ENCODE measurements around the gene OLAH. TPM values are rescaled to one million over a fixed set of nuclear protein-coding genes. Genes with fewer than 3 reads are reported as not detected.
"Not testable (repeated sequence)": the region's sequence is repeated elsewhere in the genome, so short reads cannot be mapped to it uniquely, and the experiment has no call there.

OLAH gene
- not detected for total RNA-seq
- long read RNA-seq, result 0 reads

GRCh38 chr10:15043674-15044073 lies at the start of gene OLAH:
TSS of gene OLAH (plus strand) at chr10:15043943. CDS start at chr10:15047289, 3,346 bp downstream.
- intact Hi-C loops (cut with DNase I), result no loop called here

DNA sequence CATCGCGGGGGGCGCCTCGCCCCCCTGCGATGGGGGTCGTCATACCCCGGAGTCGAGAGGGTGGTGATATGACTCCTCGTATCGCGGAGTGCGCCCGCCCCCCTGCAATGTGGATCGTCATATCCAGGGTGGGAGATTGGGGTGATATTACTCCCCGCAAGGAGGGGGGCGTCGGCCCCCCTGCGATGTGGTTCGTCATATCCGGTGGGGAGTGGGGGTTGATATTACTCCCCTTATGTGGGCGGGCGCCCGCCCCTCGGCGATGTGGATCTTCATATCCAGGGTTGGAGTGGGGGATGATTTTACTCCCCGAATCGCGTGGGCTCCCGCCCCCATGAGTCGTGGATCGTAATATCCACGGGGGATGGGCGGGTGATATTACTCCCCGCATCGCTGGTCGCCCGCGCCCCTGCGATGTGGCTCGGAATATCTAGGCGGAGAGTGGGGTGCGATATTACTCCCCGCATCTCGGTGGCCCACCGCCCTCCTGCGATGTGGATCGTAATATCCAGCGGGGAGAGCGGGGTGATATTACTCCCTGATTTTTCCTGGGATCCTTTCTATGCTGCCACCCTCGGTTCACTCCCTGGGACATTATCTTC lies 47.7 kb upstream of the OLAH start:
- intact Hi-C loops (cut with DNase I), result no loop called here
- no peak for DNase-seq (ENCODE audit: low spot score)

More at GRCh38 chr10:15043674-15044073, at the start of gene OLAH:
- DNase-seq (ENCODE audit: low spot score), result no peak

GRCh38 chr10:15013530-15013929 lies 30.2 kb upstream of the OLAH start:
- intact Hi-C loops (cut with DNase I); DNase-seq (ENCODE audit: low spot score): not testable (repeated sequence)

- intact Hi-C loops (cut with DNase I), result no loop called here
- no peak for DNase-seq (ENCODE audit: low spot score)
Measured at GRCh38 chr10:15015451-15015850, 28.3 kb upstream of the OLAH start.

GRCh38 chr10:15020966-15021365 lies 22.8 kb upstream of the OLAH start:
- intact Hi-C loops (cut with DNase I); DNase-seq (ENCODE audit: low spot score): not testable (repeated sequence)

DNA sequence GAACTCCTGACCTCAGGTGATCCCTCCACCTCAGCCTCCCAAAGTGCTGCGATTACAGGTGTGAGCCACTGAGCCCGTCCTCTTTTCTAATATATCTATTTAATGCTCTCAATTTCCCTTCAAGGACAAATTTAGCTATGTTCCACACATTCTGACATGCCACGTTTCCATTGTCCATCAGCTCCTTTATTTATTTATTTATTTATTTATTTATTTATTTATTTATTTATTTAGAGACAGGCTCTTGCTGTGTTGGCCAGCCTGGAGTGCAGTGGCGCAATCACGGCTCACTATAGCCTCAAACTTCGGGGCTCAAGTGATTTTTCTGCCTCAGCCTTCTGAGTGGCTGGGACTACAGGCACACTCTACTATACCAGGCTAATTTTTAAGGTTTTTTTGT lies 20.7 kb upstream of the OLAH start:
- DNase-seq (ENCODE audit: low spot score); intact Hi-C loops (cut with DNase I): not testable (repeated sequence)

DNA sequence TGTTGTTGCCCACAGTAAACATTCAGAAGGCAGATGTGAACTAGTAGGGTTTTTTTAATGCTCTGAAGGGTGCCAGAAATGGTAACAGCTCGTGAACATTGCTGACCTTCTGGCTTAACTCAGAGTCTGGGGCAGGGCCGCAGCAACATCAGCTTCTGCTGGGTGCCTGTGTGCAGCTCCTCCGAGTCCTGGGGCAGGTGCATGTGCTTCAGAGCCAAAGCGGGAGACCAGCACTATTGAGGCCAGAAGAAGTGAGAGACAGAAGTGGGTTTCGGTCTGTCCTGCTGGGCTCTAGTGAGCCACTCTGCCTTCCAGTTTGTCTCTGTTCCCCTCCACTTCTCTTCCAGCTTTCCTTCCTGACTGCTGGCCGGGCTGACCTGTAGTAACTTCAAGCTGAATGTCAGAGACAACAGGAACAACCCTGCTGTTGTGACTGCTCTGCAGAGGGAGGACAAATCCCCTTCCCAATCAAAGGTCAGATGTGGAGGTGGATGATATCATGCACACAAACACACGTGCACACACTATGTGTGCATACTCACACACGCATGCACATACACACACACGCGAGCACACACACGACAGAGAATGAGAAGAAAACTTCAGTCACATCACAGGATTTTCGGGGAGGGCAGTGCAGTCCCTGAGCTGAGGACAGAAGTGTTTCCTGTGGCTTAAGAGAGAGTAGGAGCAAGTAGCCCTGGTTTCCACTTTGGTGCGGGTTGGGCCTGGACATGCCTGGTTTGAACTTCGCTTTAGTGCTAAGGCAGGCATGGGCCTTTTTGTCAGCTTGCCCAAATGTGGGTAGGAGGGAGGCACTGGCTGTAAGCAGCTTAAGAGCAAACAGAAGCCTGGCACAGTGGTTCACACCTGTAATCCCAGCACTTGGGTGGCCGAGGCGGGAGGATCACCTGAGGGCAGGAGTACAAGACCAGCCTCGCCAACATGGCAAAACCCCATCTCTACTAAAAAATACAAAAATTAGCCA lies 19.4 kb upstream of the OLAH start:
- DNase-seq (ENCODE audit: low spot score); intact Hi-C loops (cut with DNase I): not testable (repeated sequence)

DNA sequence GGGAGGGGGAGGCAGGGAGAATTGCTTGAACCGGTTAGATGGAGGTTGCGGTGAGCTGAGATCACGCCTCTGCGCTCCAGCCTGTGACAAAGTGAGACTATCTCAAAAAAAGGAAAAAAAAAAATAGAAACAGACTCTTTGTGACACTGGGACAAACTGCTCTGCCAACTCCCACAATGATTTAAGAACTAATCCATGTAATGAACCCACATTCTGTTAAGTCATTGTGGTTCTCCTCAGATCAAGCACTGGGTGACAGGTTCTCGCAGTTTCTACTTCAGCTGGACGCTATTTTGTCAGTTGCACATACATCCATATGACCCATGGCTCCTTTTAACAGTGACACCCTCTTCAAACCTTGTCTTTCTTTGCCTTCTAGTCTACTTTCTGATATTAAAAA lies 18.7 kb upstream of the OLAH start:
- DNase-seq (ENCODE audit: low spot score); intact Hi-C loops (cut with DNase I): not testable (repeated sequence)

DNA sequence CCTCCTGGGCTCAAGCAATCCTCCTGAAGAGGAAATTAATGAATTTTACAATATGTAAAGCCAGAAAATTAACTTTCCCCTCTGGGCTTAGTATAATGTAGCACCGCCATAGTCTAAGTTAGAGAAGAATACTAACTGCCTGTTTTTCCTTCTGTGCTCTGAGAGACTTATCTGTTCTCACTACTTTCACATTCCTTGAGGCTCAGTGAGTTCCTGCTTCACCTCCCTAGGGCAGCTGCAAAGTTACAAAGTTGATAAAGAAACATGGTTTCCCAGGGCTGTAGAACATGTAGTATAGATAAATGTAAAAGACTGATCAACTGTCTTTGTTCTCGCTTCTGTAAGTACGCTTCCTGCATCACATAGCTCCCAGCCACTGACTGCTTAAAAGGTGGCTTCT lies 16.0 kb upstream of the OLAH start:
- intact Hi-C loops (cut with DNase I), result no loop called here

DNA sequence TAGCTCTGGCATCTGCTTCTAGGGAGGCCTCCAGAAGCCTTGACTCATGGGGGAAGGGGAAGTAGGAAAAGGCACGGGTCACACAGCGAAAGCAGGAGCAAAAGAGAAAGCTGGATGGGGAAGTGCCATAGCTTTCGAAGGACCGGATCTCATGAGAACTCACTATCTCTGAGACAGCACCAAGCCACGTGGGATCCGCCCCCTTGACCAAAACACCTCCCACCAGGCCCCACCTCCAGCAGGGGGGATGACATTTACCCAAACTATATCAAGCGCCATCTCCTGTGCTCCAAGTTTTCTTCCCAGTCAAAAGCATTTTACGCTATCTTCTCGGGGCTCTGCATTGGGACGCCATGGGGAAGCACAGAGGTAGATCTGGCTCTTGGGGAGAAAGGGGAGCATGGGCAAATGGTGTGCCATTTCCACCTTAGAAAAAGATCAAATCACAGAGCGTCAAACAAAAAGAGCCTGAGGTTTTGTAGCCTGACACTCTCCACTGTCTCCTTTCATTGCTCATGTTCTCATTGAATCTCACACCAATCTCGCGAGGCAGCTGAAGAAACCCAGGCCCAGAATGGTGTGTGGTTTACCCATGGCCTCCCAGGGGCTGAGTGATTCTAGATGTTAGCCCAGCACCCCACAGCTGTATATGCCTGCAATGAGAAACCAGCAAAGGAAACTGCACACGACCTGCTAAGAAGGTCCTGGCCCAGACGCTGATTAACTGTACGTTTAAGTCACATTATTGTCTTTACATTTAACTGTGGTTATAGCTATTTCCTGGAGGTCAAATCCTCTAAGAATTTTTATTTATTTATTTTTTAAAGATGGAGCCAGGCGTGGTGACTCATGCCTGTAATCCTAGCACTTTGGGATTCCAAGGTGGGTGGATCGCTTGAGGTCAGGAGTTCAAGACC lies 8.1 kb upstream of the OLAH start:
- no peak for DNase-seq (ENCODE audit: low spot score)
- intact Hi-C loops (cut with DNase I), result no loop called here

More for the DNA sequence above, 16.0 kb upstream of the OLAH start:
- no peak for DNase-seq (ENCODE audit: low spot score)

DNA sequence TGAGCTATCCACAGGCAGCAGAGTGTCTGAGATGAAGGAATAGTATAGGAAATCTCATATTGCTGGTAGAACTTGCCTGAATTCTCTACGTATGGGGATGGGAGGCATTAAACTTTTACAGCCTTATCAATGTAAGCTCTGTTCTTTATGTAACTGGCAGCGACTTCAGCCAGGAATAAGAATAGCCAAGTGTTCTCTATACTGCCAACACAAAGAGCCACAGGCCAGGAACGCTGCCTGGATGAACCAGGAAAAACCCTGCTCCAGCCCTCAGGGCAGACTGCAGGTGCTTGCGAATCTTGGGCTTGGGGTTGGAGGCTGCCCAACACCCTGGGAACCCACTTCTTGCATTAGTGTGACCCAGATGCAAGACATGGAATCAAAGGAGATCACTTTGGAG lies 6.1 kb upstream of the OLAH start:
- intact Hi-C loops (cut with DNase I), result no loop called here
- DNase-seq (ENCODE audit: low spot score), result no peak

GRCh38 chr10:15038416-15038815 lies 5.3 kb upstream of the OLAH start:
- no peak for DNase-seq (ENCODE audit: low spot score)

GRCh38 chr10:15045380-15045779 lies 1.6 kb downstream of the OLAH start:
- no peak for DNase-seq (ENCODE audit: low spot score)
- intact Hi-C loops (cut with DNase I), result no loop called here

More at GRCh38 chr10:15038416-15038815, 5.3 kb upstream of the OLAH start:
- intact Hi-C loops (cut with DNase I), result no loop called here

DNA sequence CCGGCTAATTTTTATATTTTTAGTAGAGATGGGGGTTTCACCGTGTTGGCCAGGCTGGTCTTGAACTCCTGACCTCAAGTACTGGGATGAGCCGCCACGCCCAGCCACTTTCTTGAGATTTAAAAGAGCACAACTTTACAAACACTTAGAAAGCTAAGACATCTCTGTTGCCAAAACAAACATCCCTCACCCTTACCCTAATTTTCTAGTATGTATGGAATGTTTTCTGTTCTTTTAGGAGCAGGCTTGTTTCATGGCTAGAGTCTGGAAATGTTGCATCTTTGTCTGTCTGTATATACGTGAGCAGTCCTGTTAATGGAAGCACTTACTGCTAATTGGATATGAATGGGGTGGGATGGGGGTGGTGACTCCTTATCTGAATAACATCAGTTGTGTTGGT lies 2.9 kb downstream of the OLAH start:
- intact Hi-C loops (cut with DNase I), result no loop called here
- DNase-seq (ENCODE audit: low spot score), result no peak

DNA sequence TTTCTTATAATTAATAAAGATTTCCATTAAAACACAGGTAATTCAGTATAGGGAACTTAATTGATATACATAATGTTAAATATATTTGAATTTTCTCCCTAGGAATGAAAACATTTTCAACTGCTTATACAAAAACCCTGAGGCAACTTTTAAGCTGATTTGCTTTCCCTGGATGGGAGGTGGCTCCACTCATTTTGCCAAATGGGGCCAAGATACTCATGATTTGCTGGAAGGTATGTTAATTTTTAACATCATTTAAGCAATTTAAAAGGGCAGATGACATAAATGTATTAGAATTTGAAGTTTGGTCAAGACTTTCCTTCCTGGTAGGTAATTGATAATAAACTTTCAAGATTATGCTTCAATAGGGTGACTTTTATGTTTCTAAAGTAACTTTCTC lies 5.8 kb downstream of the OLAH start:
- intact Hi-C loops (cut with DNase I), result no loop called here
- no peak for DNase-seq (ENCODE audit: low spot score)

- intact Hi-C loops (cut with DNase I), result no loop called here
- no peak for DNase-seq (ENCODE audit: low spot score)
Measured at GRCh38 chr10:15052121-15052520, 8.4 kb downstream of the OLAH start.

DNA sequence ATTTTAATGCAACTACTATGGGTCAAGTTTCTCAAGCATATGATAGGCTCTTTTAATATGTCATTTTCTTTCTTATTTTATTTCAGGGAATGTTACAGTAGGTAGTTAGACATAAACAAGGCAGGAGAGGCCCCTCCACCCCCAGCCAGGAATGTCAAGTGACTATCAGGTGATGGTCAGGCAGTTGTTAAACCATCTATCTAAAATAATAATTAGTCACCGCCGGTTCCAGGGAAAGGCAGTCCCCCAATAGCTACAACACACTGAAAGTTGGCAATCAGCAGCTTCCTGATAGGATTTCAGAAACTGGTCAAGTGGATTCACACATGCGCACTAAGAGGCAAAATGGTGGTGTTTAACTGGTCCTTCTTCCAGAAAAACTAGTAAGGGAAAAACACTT lies 9.3 kb downstream of the OLAH start:
- intact Hi-C loops (cut with DNase I), result no loop called here

DNA sequence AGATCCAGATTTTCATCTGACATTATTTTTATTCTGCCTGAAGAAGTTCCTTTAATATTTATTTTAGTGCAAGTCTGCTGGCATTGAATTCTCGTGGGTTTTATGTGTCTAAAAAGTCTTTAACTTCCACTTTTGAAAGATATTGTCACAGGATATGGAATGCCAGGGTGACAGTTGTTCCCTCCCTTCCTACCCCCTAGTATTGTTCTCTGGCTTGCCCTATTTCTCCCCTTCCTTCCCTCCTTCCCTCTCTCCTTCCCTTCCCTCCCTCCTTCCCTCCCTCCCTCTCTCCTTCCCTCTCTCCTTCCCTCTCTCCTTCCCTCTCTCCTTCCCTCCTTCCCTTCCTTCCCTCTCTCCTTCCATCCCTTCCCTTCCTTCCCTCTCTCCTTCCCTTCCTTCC lies 14.9 kb downstream of the OLAH start:
- intact Hi-C loops (cut with DNase I), result no loop called here
- no peak for DNase-seq (ENCODE audit: low spot score)

More for the DNA sequence above, 9.3 kb downstream of the OLAH start:
- DNase-seq (ENCODE audit: low spot score), result no peak

- intact Hi-C loops (cut with DNase I), result no loop called here
- no peak for DNase-seq (ENCODE audit: low spot score)
Measured at GRCh38 chr10:15059914-15060313, 16.2 kb downstream of the OLAH start.

DNA sequence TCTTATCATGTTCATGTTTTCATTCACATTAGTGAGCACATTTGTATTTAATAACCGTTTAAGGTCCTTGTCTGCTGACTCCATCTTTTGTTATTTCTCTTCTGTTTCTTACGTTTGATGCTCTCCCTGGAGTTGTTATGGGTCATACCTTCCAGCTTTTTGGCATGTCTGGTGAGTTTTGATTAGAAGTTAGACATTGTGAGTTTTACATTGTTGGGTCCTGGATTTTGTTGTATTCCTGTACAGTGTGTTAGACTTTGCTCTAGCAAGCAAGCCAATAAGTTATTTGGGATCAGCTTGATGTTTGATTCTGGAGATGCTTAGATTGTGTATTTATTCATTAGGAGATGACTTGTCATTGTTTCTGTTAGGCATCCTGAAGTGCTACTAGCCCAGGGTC lies 16.9 kb downstream of the OLAH start:
- no peak for DNase-seq (ENCODE audit: low spot score)
- intact Hi-C loops (cut with DNase I), result no loop called here
